B cell (primary cell): Measurements from ENCODE around the gene DNAH6. TPM values are rescaled to one million over a fixed set of nuclear protein-coding genes. Genes with fewer than 3 reads are reported as not detected.

Experiments
- ATAC-seq: fragments of 200-7000 bp; cut with Tn5 transposase; one replicate; pipeline ENCODE4 v1.10.0; 2021; ENCODE audit warnings: low read depth, mild to moderate bottlenecking, moderate number of reproducible peaks, moderate library complexity
- CTCF ChIA-PET: fragments of 350-600 bp; sonication (Branson Sonifier 250); formaldehyde crosslinking; loops from one replicate; lab custom pipeline; 2021; ENCODE audit warnings: antibody characterized with exemption, inconsistent platforms; lab: Charles Lee
- POLR2A ChIA-PET: fragments of 350-600 bp; sonication (Branson Sonifier 250); formaldehyde crosslinking; loops from one replicate; lab custom pipeline; 2021; ENCODE audit warnings: antibody characterized with exemption; lab: Charles Lee
- DNase-seq: peaks from one replicate; pipeline ENCODE4 v3.0.0; 2013
- H2AFZ ChIP-seq: 2 replicates; pipeline ENCODE4 v1.6.1; 2012; ENCODE audit warnings: mild to moderate bottlenecking, low read depth, low read length; ENCODE audit not compliant: insufficient read depth, poor library complexity, severe bottlenecking
- H3K27ac ChIP-seq, 2 donors: 1 replicate in 1 of 2; 2 replicates in 1 of 2; pipeline ENCODE4 v1.5.1; 2012 to 2013; ENCODE audit warnings: low read length in 2 of 2, mild to moderate bottlenecking in 2 of 2, moderate library complexity in 1 of 2
- H3K27me3 ChIP-seq, 4 experiments: fragments of 200-600 bp in 1 of 4; sonication (generic) in 1 of 4; replicated peaks in 1 of 4; 1 replicate in 2 of 4; 2 replicates in 2 of 4; pipeline versions ENCODE4 v1.6.1 to v1.7.0; 2013 to 2016; ENCODE audit warnings: low read length in 3 of 4, mild to moderate bottlenecking in 2 of 4, mixed read lengths in 1 of 4, moderate library complexity in 1 of 4; ENCODE audit not compliant: insufficient read depth in 4 of 4, control insufficient read depth in 3 of 4; ENCODE audit errors: control extremely low read depth in 1 of 4
- H3K36me3 ChIP-seq, 2 experiments: replicated peaks in 1 of 2; 1 replicate in 1 of 2; 2 replicates in 1 of 2; pipeline versions ENCODE4 v1.6.1 to v1.7.1; 2013; ENCODE audit warnings: low read length in 1 of 2; ENCODE audit not compliant: insufficient read depth in 2 of 2, control insufficient read depth in 1 of 2; ENCODE audit errors: control extremely low read depth in 1 of 2, extremely low read depth in 1 of 2
- H3K4me1 ChIP-seq, 2 donors: fragments of 200-600 bp in 1 of 2; sonication (generic) in 1 of 2; 1 replicate in 1 of 2; 2 replicates in 1 of 2; pipeline versions ENCODE4 v1.5.1 to v1.6.1; 2013 to 2017; ENCODE audit warnings: low read length in 2 of 2; ENCODE audit not compliant: control insufficient read depth in 2 of 2, insufficient read depth in 2 of 2
- H3K4me2 ChIP-seq: replicated peaks from 2 replicates; pipeline ENCODE3; 2012; ENCODE audit warnings: mild to moderate bottlenecking, low read depth, low read length; ENCODE audit not compliant: poor library complexity, severe bottlenecking
- H3K4me3 ChIP-seq, 5 experiments: fragments of 200-600 bp in 1 of 5; sonication (generic) in 1 of 5; 1 replicate in 3 of 5; 2 replicates in 2 of 5; pipeline versions ENCODE4 v1.5.1 to v1.7.0; 2011 to 2016; ENCODE audit warnings: low read length in 4 of 5, mild to moderate bottlenecking in 4 of 5, low read depth in 2 of 5, control low read depth in 1 of 5, moderate library complexity in 1 of 5; ENCODE audit not compliant: insufficient read depth in 1 of 5; ENCODE audit errors: control extremely low read depth in 1 of 5, extremely low read depth in 1 of 5
- H3K79me2 ChIP-seq: fragments of 200-600 bp; sonication (generic); one replicate; pipeline ENCODE4 v1.6.0; 2016; ENCODE audit warnings: low read length; ENCODE audit not compliant: control insufficient read depth, insufficient read depth
- H3K9ac ChIP-seq: fragments of 200-600 bp; sonication (generic); 2 replicates; pipeline ENCODE4 v1.6.1; 2017; ENCODE audit warnings: mild to moderate bottlenecking, low read length, moderate library complexity
- H3K9me3 ChIP-seq, 3 donors: one replicate each; pipeline versions ENCODE4 v1.6.1 to v1.7.1; 2013; ENCODE audit warnings: low read length in 2 of 3; ENCODE audit not compliant: control insufficient read depth in 2 of 3, insufficient read depth in 1 of 3; ENCODE audit errors: control extremely low read depth in 1 of 3
- H4K20me1 ChIP-seq: 2 replicates; pipeline ENCODE4 v1.6.0; 2012; ENCODE audit warnings: mild to moderate bottlenecking, low read length; ENCODE audit not compliant: insufficient read depth, control insufficient read depth, poor library complexity, severe bottlenecking
- H3K27ac Mint-ChIP-seq: one replicate; pipeline ENCODE4 v1.8.0; 2021; ENCODE audit warnings: mixed read lengths
- H3K27me3 Mint-ChIP-seq: one replicate; pipeline ENCODE4 v1.8.0; 2021; ENCODE audit warnings: mixed read lengths
- H3K4me1 Mint-ChIP-seq: one replicate; pipeline ENCODE4 v1.8.0; 2021; ENCODE audit warnings: mixed read lengths
- H3K4me3 Mint-ChIP-seq: one replicate; pipeline ENCODE4 v1.8.0; 2021; ENCODE audit warnings: mixed read lengths
- H3K9me3 Mint-ChIP-seq: one replicate; pipeline ENCODE4 v1.8.0; 2022; ENCODE audit warnings: mixed read lengths; ENCODE audit not compliant: insufficient read depth
- EZH2 ChIP-seq: IDR thresholded peaks from 2 replicates; pipeline ENCODE4 v1.6.1; 2012; ENCODE audit warnings: borderline replicate concordance, low read depth, mild to moderate bottlenecking, moderate library complexity, low read length; ENCODE audit not compliant: insufficient read depth, poor library complexity, severe bottlenecking
- WGBS: methylation state at CpG from one replicate; pipeline ENCODE4 v1.1.5; 2013; ENCODE audit warnings: missing lambda C conversion rate; ENCODE audit not compliant: insufficient coverage; 5-methylcytosine and 5-hydroxymethylcytosine counted together
- intact Hi-C: fragments of 100-400 bp; cut with micrococcal nuclease; formaldehyde crosslinking; loops from one replicate; pipeline ENCODE4 v1.10.0; 2022
- polyA plus RNA-seq: library from polyadenylated mRNA; depleted of rRNA; stranded (reverse); fragments of >200 nt; gene quantifications from 2 replicates; pipeline ENCODE4 v1.2.3, GENCODE V29; 2012
- total RNA-seq, 2 donors: library from RNA; stranded (reverse); fragments of 120-200 nt in 1 of 2; gene quantifications; 1 replicate in 1 of 2; 2 replicates in 1 of 2; pipeline versions ENCODE4 v1.2.3 to v1.2.4, GENCODE V29; 2013 to 2022
- TF ChIP-seq, protein P1 (sequence below): fragments of 200-600 bp; IDR thresholded peaks from one replicate; pipeline ENCODE4 v1.8.0; 2022; ENCODE audit warnings: antibody characterized with exemption, mild to moderate bottlenecking

The DNAH6 gene
- total and polyA plus RNA-seq, 2 donors (not counting 1 experiment from before 2014, with no cell fraction given): 0.01 to 1.9 TPM

DNA sequence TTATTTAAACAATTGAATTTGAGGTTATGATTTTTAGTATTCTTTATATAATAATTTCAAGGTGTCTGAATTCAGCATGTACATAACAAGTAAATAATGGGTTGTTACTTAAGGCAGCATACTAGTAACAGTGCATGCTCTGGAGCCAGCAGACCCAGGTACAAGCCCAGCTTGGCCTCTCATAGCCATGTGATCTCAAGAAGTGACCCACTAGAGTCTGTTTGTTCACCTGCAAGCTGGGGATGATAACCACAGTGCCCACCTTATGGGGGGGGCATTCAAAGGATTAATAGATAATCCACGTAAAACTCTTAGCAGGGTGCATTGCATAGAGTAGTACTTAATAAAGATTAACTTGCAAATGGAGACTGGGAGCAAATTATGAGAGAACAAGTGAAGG lies 201.0 kb downstream of the DNAH6 start:
- H3K27me3 ChIP-seq: peaks cover 0 to 2% (median 0%) of the 10 kb centered on the region in 4 experiments
- Mint-ChIP-seq H3K4me3 (no peak overlapping the region), H3K27ac (no peak overlapping the region), H3K4me1 (no peaks in the 10 kb centered on the region), H3K9me3 (no peaks in the 10 kb centered on the region), H3K27me3 (peaks cover 4% of the 10 kb centered on the region)
- no CpG with 5 or more reads among the region's 1 CpG for WGBS
- no peak for TF ChIP-seq EZH2
- TF ChIP-seq, protein P1, sequence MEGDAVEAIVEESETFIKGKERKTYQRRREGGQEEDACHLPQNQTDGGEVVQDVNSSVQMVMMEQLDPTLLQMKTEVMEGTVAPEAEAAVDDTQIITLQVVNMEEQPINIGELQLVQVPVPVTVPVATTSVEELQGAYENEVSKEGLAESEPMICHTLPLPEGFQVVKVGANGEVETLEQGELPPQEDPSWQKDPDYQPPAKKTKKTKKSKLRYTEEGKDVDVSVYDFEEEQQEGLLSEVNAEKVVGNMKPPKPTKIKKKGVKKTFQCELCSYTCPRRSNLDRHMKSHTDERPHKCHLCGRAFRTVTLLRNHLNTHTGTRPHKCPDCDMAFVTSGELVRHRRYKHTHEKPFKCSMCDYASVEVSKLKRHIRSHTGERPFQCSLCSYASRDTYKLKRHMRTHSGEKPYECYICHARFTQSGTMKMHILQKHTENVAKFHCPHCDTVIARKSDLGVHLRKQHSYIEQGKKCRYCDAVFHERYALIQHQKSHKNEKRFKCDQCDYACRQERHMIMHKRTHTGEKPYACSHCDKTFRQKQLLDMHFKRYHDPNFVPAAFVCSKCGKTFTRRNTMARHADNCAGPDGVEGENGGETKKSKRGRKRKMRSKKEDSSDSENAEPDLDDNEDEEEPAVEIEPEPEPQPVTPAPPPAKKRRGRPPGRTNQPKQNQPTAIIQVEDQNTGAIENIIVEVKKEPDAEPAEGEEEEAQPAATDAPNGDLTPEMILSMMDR: no peak
- H3K9ac ChIP-seq: no peak overlapping the region
- H2AFZ ChIP-seq: no peak overlapping the region
- H3K4me1 ChIP-seq: no peaks in the 10 kb centered on the region
- ATAC-seq: no peak
- intact Hi-C loops: no loop called here
- H3K4me3 ChIP-seq: no peak overlapping the region
- DNase-seq: no peak
- H3K79me2 ChIP-seq: no peaks in the 10 kb centered on the region
- no peak overlapping the region for H3K27ac ChIP-seq
- no peaks in the 10 kb centered on the region for H3K9me3 ChIP-seq
- ChIA-PET POLR2A (no interaction called here), CTCF (no interaction called here)
- no peaks in the 10 kb centered on the region for H4K20me1 ChIP-seq
- no peaks in the 10 kb centered on the region for H3K36me3 ChIP-seq
- no peak overlapping the region for H3K4me2 ChIP-seq

DNA sequence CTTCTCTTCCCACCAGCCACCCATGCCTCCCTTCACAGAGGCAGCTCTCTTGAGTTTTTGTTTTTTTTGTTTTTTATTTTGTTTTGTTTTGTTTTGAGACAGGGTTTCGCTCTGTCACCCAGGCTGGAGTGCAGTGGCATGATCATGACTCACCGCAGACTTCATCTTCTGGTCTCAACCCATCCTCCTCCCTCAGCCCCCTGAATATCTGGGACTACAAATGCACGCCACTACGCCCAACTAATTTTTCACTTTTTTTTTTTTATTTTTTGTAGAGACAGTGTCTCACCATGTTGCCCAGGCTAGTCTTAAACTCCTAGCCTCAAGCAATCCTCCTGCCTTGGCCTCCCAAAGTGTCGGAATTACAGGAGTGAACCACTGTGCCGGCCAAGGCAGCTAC lies 203.1 kb downstream of the DNAH6 start:
- WGBS: 100% methylated on average over 4 of the region's 6 CpGs
- ATAC-seq (no peak), DNase-seq (no peak)
- no peaks in the 10 kb centered on the region for H3K4me1 Mint-ChIP-seq
- no peak for TF ChIP-seq EZH2
- TF ChIP-seq, protein P1: no peak
- Histone ChIP-seq H3K27me3 (peaks cover 0 to 2% (median 0%) of the 10 kb centered on the region in 4 experiments), H3K4me2 (no peak overlapping the region), H3K9ac (no peak overlapping the region), H2AFZ (no peak overlapping the region), H3K4me1 (no peaks in the 10 kb centered on the region), H3K79me2 (no peaks in the 10 kb centered on the region), H3K36me3 (no peaks in the 10 kb centered on the region), H3K27ac (no peak overlapping the region), H3K4me3 (no peak overlapping the region), H3K9me3 (no peaks in the 10 kb centered on the region), H4K20me1 (no peaks in the 10 kb centered on the region)
- CTCF ChIA-PET: no interaction called here
- peaks cover 4% of the 10 kb centered on the region for H3K27me3 Mint-ChIP-seq
- H3K27ac Mint-ChIP-seq: no peak overlapping the region
- H3K4me3 Mint-ChIP-seq: no peak overlapping the region
- no peaks in the 10 kb centered on the region for H3K9me3 Mint-ChIP-seq
- intact Hi-C loops: no loop called here
- POLR2A ChIA-PET: no interaction called here
